ENCODE measurements around the gene CFAP43. TPM values are rescaled to one million over a fixed set of nuclear protein-coding genes. Genes with fewer than 3 reads are reported as not detected.
A peak's percentile ranks its signal among the peaks of the same experiment; 100 is the strongest.

CFAP43 gene
- total and polyA plus RNA-seq, 9 of the 15 experiments (the other 6 are each of a cell fraction or from before 2014, with no cell fraction given), result 0.07 to 0.86 (median 0.11) TPM; not detected in 1

DNA sequence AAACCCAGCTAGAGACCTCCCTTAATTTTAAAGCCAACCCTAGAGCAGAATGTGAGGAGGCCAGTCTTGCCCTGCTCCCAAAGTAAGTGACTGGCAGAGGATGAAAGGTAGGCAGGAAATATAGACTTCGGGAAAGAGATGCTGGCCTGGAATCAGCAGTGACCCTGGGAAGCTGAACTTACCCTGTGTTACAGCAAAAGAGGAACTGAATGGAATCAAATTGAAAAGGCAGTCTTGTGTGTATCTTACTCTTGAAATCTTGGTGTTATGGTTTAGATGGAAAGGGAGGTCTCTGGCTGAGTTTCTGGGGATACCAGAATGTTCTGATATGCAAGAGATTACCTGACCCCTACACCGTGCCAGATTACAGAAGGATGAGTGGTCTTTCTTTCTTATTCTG, 7.9 kb upstream of the CFAP43 start:
- H4K20me1 ChIP-seq (replicated peaks; ENCODE audit: control insufficient read depth, insufficient read depth, low read length), result no peaks in the 10 kb centered on the region
- H3K4me2 ChIP-seq (ENCODE audit: insufficient read depth, low read length), result no peak overlapping the region
- H3K79me2 ChIP-seq (ENCODE audit: control insufficient read depth, insufficient read depth, low read length), result no peaks in the 10 kb centered on the region
- H3K36me3 ChIP-seq (ENCODE audit: control insufficient read depth, insufficient read depth, low read length), result no peaks in the 10 kb centered on the region
- H2AFZ ChIP-seq (ENCODE audit: low read depth, low read length), result peak overlapping the region; percentile 70; the same call in 1 of the 2 replicates
- H3K27ac ChIP-seq (ENCODE audit: extremely low read depth, low read depth, low read length), result no peak overlapping the region
- intact Hi-C loops (cut with micrococcal nuclease), result no loop called here
- POLR2A ChIA-PET, result interaction anchor here (0.5 kb wide), 1 partner anchor 19 kb away, joined by 3 read pairs; no protein-coding TSS in a partner anchor
- H3K9me3 ChIP-seq (replicated peaks; ENCODE audit: control insufficient read depth, insufficient read depth, low read depth, low read length), result 0 out of 2 replicates have a peak, but pooled peaks cover 1% of the 10 kb centered on the region
- ATAC-seq, result peak; percentile 34; the same call in 2 of the 3 replicates
- no peak for FAIRE-seq
- DNase-seq (ENCODE audit: extremely low read depth in 1 of 4, low spot score in 3 of 4), result no peak
- H3K4me3 ChIP-seq, result no peak overlapping the region
- no peak overlapping the region for H3K9ac ChIP-seq (ENCODE audit: insufficient read depth in 1 of 2, low read depth in 2 of 2, low read length in 2 of 2)
- TF ChIP-seq ZNF695 (CRISPR knock-in tag; IDR thresholded peaks at IDR 0.05), result no peak
- TF ChIP-seq SPI1 (IDR thresholded peaks at IDR 0.05; ENCODE audit: borderline replicate concordance, low read depth, low read length), result peak; percentile 90
- no peak for TF ChIP-seq SMARCE1 (IDR thresholded peaks at IDR 0.05)
- TF ChIP-seq, protein P1, sequence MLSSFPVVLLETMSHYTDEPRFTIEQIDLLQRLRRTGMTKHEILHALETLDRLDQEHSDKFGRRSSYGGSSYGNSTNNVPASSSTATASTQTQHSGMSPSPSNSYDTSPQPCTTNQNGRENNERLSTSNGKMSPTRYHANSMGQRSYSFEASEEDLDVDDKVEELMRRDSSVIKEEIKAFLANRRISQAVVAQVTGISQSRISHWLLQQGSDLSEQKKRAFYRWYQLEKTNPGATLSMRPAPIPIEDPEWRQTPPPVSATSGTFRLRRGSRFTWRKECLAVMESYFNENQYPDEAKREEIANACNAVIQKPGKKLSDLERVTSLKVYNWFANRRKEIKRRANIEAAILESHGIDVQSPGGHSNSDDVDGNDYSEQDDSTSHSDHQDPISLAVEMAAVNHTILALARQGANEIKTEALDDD (IDR thresholded peaks at IDR 0.05), result 0 out of 2 replicates have a peak, but pooled peaks have one; percentile 15
- H3K9me1 ChIP-seq (ENCODE audit: control insufficient read depth, insufficient read depth, low read length), result no peaks in the 10 kb centered on the region
- WGBS (ENCODE audit: insufficient coverage, low coverage, missing lambda C conversion rate), result 30% methylated on average over 2 of the region's 2 CpGs
- in situ Hi-C loops (cut with MboI), result no loop called here
- BruUV-seq (replicated peaks), result no TSS peak
- H3K4me1 ChIP-seq (replicated peaks in 1 of 2; ENCODE audit: control insufficient read depth in 2 of 2, insufficient read depth in 2 of 2, low read length in 2 of 2), result peaks cover 0 to 8% of the 10 kb centered on the region in 2 experiments; a peak in 3 of 5 replicates
- H3K27me3 ChIP-seq (ENCODE audit: control insufficient read depth in 2 of 2, insufficient read depth in 2 of 2, low read length in 2 of 2), result no peaks in the 10 kb centered on the region
- CTCF ChIA-PET (ENCODE audit: low intra/inter-chr PET ratio), result no interaction called here

DNA sequence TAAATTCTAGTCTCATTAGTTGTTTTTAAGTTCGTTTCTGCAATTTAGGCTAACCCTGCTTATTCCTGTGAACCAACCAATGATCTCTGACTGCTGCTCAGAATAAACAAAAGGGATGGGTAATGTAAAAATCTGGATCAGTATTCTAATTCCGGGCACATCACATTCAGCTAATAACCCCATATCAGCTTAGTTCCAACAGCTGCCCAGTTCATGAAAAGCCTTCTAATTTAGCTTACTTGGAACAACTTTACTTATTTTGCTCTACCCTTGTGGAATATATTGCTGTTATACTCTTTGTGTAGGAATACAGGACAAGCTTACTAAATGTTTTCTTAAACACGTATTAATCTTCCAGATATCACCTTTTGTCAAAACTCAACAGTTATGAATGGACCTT, 3.6 kb upstream of the CFAP43 start:
- Histone ChIP-seq H3K4me2 (ENCODE audit: insufficient read depth, low read length) (no peak overlapping the region), H3K9ac (ENCODE audit: insufficient read depth in 1 of 2, low read depth in 2 of 2, low read length in 2 of 2) (no peak overlapping the region), H3K4me1 (replicated peaks in 1 of 2; ENCODE audit: control insufficient read depth in 2 of 2, insufficient read depth in 2 of 2, low read length in 2 of 2) (peaks cover 8 to 11% of the 10 kb centered on the region in 2 experiments; a peak in 4 of 5 replicates), H3K27me3 (ENCODE audit: control insufficient read depth in 2 of 2, insufficient read depth in 2 of 2, low read length in 2 of 2) (no peaks in the 10 kb centered on the region), H3K27ac (ENCODE audit: extremely low read depth, low read depth, low read length) (no peak overlapping the region), H4K20me1 (replicated peaks; ENCODE audit: control insufficient read depth, insufficient read depth, low read length) (no peaks in the 10 kb centered on the region), H3K9me3 (replicated peaks; ENCODE audit: control insufficient read depth, insufficient read depth, low read depth, low read length) (0 out of 2 replicates have a peak, but pooled peaks cover 3% of the 10 kb centered on the region), H2AFZ (ENCODE audit: low read depth, low read length) (no peak overlapping the region), H3K79me2 (ENCODE audit: control insufficient read depth, insufficient read depth, low read length) (no peaks in the 10 kb centered on the region), H3K9me1 (ENCODE audit: control insufficient read depth, insufficient read depth, low read length) (no peaks in the 10 kb centered on the region), H3K4me3 (no peak overlapping the region), H3K36me3 (ENCODE audit: control insufficient read depth, insufficient read depth, low read length) (no peaks in the 10 kb centered on the region)
- in situ Hi-C loops (cut with MboI) (no loop called here), intact Hi-C loops (cut with micrococcal nuclease) (no loop called here)
- BruUV-seq (replicated peaks), result no TSS peak
- CTCF ChIA-PET (ENCODE audit: low intra/inter-chr PET ratio), result no interaction called here
- TF ChIP-seq HMGN3 (IDR thresholded peaks at IDR 0.05; ENCODE audit: borderline replicate concordance, extremely low read depth, insufficient read length, low read depth, low read length), result no peak
- TF ChIP-seq WHSC1 (IDR thresholded peaks at IDR 0.05; ENCODE audit: low read length), result no peak
- no peak for TF ChIP-seq ZNF354B (CRISPR knock-in tag; IDR thresholded peaks at IDR 0.05)
- TF ChIP-seq FOXM1 (IDR thresholded peaks at IDR 0.05; ENCODE audit: low read depth), result no peak
- no peak for TF ChIP-seq FOXM1 (CRISPR knock-in tag; IDR thresholded peaks at IDR 0.05; ENCODE audit: low read depth)
- no peak for TF ChIP-seq NFIX (CRISPR knock-in tag; IDR thresholded peaks at IDR 0.05; ENCODE audit: low read depth)
- no peak for TF ChIP-seq ZFP36 (IDR thresholded peaks at IDR 0.05; ENCODE audit: low read depth, low read length, partially characterized antibody)
- TF ChIP-seq XRCC5 (IDR thresholded peaks at IDR 0.05; ENCODE audit: low read depth, low read length), result no peak
- TF ChIP-seq POLR3G (IDR thresholded peaks at IDR 0.05; ENCODE audit: extremely low read depth, insufficient read length, insufficient replicate concordance), result no peak
- no peak for DNase-seq (ENCODE audit: extremely low read depth in 1 of 4, low spot score in 3 of 4)
- FAIRE-seq, result no peak
- no peak for ATAC-seq
- WGBS (ENCODE audit: insufficient coverage, low coverage, missing lambda C conversion rate), result 23% methylated on average over 3 of the region's 3 CpGs
- POLR2A ChIA-PET, result no interaction called here
